ENCODE data around the gene SKAP2. TPM values are rescaled to one million over a fixed set of nuclear protein-coding genes. Genes with fewer than 3 reads are reported as not detected.

The SKAP2 gene
- polyA plus RNA-seq, 3 donors = 19.2 to 204 (median 158) TPM

DNA sequence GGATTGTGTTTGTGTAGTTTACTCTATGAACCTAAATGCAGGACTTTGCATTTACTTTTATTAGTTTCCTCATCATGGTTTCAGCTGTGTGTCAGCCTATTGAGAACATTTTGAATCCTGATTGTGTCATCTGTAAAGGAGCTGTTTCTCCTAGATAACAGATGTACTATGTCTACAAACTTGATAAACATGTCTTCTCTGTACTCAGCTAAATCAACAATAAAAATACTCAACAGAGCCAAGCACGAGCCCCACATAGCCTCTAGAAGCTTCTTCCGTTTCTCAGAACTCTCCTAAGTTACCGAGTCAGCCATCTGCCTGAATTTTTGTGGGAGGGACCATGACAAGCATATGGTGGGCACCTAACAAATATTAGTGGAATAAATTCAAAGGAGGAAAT, 234.7 kb downstream of the SKAP2 start:
- Mint-ChIP-seq H3K4me3 (no peak overlapping the region), H3K9me3 (peaks cover 0 to 3% (median 0%) of the 10 kb centered on the region in 7 donors), H3K4me1 (no peaks in the 10 kb centered on the region), H3K36me3 (no peaks in the 10 kb centered on the region), H3K27ac (no peak overlapping the region), H3K27me3 (ENCODE audit: low read depth in 3 of 3) (peaks cover 0 to 2% (median 0%) of the 10 kb centered on the region in 3 donors)
- Histone ChIP-seq H3K27me3 (ENCODE audit: control insufficient read depth in 2 of 2, insufficient read depth in 2 of 2, low read length in 2 of 2) (no peaks in the 10 kb centered on the region), H3K4me2 (replicated peaks; ENCODE audit: extremely low read depth, low read length, poor library complexity, severe bottlenecking) (no peak overlapping the region), H4K20me1 (ENCODE audit: insufficient read depth, low read length) (no peaks in the 10 kb centered on the region), H3K27ac (ENCODE audit: low read depth in 1 of 2, low read length in 2 of 2) (no peak overlapping the region), H3K79me2 (ENCODE audit: insufficient read depth, low read length) (no peaks in the 10 kb centered on the region), H3K9me3 (replicated peaks in 1 of 2; ENCODE audit: control insufficient read depth in 1 of 2, insufficient read depth in 1 of 2, low read length in 2 of 2) (no peaks in the 10 kb centered on the region), H3K4me1 (ENCODE audit: control insufficient read depth in 1 of 2, insufficient read depth in 2 of 2, low read length in 2 of 2) (no peaks in the 10 kb centered on the region), H3K36me3 (replicated peaks in 1 of 2; ENCODE audit: control insufficient read depth in 1 of 2, insufficient read depth in 2 of 2, low read length in 2 of 2) (no peaks in the 10 kb centered on the region), H3K9ac (ENCODE audit: insufficient read depth, low read length, poor library complexity, severe bottlenecking) (no peak overlapping the region), H2AFZ (ENCODE audit: insufficient read depth, low read depth, low read length, poor library complexity, severe bottlenecking) (no peak overlapping the region), H3K4me3 (replicated peaks in 1 of 3; ENCODE audit: low read depth in 2 of 3, low read length in 3 of 3) (no peak overlapping the region)
- intact Hi-C loops (cut with micrococcal nuclease) = no loop called here
- no CpG with 5 or more reads among the region's 3 CpGs for WGBS (ENCODE audit: insufficient coverage)
- TF ChIP-seq, protein P1, sequence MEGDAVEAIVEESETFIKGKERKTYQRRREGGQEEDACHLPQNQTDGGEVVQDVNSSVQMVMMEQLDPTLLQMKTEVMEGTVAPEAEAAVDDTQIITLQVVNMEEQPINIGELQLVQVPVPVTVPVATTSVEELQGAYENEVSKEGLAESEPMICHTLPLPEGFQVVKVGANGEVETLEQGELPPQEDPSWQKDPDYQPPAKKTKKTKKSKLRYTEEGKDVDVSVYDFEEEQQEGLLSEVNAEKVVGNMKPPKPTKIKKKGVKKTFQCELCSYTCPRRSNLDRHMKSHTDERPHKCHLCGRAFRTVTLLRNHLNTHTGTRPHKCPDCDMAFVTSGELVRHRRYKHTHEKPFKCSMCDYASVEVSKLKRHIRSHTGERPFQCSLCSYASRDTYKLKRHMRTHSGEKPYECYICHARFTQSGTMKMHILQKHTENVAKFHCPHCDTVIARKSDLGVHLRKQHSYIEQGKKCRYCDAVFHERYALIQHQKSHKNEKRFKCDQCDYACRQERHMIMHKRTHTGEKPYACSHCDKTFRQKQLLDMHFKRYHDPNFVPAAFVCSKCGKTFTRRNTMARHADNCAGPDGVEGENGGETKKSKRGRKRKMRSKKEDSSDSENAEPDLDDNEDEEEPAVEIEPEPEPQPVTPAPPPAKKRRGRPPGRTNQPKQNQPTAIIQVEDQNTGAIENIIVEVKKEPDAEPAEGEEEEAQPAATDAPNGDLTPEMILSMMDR (IDR thresholded peaks at IDR 0.05) = no peak
- DNase-seq = no peak

DNA sequence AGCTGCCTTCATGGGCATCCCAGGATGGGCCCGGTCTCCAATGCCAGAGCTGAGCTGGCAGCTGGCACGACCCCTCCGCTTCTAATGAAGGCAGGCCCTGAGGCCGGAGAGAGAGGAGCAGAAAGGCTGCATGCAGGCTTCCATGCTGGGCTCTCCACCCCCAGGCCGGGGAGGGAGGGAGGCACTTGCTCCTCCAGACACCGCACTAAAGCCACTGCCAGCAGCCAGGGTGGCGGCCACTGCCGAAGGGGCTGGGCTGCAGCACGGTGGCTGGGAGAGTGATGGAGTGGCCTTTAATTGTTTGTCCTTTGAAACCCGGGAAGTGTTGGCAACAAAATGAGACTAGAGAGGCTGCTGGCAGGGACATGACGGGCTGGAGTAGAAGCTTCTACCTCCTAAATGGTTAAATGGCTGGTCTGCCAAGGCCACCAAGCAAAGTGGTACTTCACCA, 236.5 kb downstream of the SKAP2 start:
- H2AFZ ChIP-seq (ENCODE audit: insufficient read depth, low read depth, low read length, poor library complexity, severe bottlenecking) = no peak overlapping the region
- Mint-ChIP-seq H3K27me3 (ENCODE audit: low read depth in 3 of 3) (no peaks in the 10 kb centered on the region), H3K4me3 (no peak overlapping the region), H3K36me3 (no peaks in the 10 kb centered on the region), H3K9me3 (no peaks in the 10 kb centered on the region), H3K4me1 (no peaks in the 10 kb centered on the region), H3K27ac (no peak overlapping the region)
- no peak overlapping the region for H3K4me3 ChIP-seq (replicated peaks in 1 of 3; ENCODE audit: low read depth in 2 of 3, low read length in 3 of 3)
- no peak overlapping the region for H3K9ac ChIP-seq (ENCODE audit: insufficient read depth, low read length, poor library complexity, severe bottlenecking)
- H3K9me3 ChIP-seq (replicated peaks in 1 of 2; ENCODE audit: control insufficient read depth in 1 of 2, insufficient read depth in 1 of 2, low read length in 2 of 2) = no peaks in the 10 kb centered on the region
- H3K4me2 ChIP-seq (replicated peaks; ENCODE audit: extremely low read depth, low read length, poor library complexity, severe bottlenecking) = no peak overlapping the region
- TF ChIP-seq, protein P1 (IDR thresholded peaks at IDR 0.05) = no peak
- intact Hi-C loops (cut with micrococcal nuclease) = no loop called here
- 95% methylated on average over 11 of the region's 11 CpGs for WGBS (ENCODE audit: insufficient coverage)
- no peak overlapping the region for H3K27ac ChIP-seq (ENCODE audit: low read depth in 1 of 2, low read length in 2 of 2)
- H3K36me3 ChIP-seq (replicated peaks in 1 of 2; ENCODE audit: control insufficient read depth in 1 of 2, insufficient read depth in 2 of 2, low read length in 2 of 2) = no peaks in the 10 kb centered on the region
- H3K79me2 ChIP-seq (ENCODE audit: insufficient read depth, low read length) = no peaks in the 10 kb centered on the region
- H3K4me1 ChIP-seq (ENCODE audit: control insufficient read depth in 1 of 2, insufficient read depth in 2 of 2, low read length in 2 of 2) = no peaks in the 10 kb centered on the region
- DNase-seq = no peak
- H4K20me1 ChIP-seq (ENCODE audit: insufficient read depth, low read length) = no peaks in the 10 kb centered on the region
- no peaks in the 10 kb centered on the region for H3K27me3 ChIP-seq (ENCODE audit: control insufficient read depth in 2 of 2, insufficient read depth in 2 of 2, low read length in 2 of 2)

All from CD14-positive monocyte (primary cell).